Heart left ventricle (tissue), 11 donors: Measurements from ENCODE around the gene AAMDC. TPM values are rescaled to one million over a fixed set of nuclear protein-coding genes. Genes with fewer than 3 reads are reported as not detected.

Source experiments
- polyA plus RNA-seq, 2 donors: library from polyadenylated mRNA; stranded (reverse); fragments of 200-250 nt; gene quantifications; one replicate each; pipeline ENCODE4 v1.2.3, GENCODE V29; 2013
- total RNA-seq, 9 donors: library from RNA; depleted of rRNA in 2 of 9; stranded (reverse); fragments of >200 nt in 2 of 9; fragmentation: NEBNext Ultra II Directional in 3 of 9; extraction: Animal tissue kit (Norgen Biotek cat#: 25700) in 3 of 9; gene quantifications; one replicate each; pipeline versions ENCODE4 v1.1.0 to v1.2.4, GENCODE V29; 2016 to 2023
- donor health status: ischemic (EF 13 %, LVEDD 7.1; RV severe dilation, severe dysfunction).
- donor health status: healthy with polysubstance abuse.
- donor health status: DM: no; HTN: yes; CAD: no.
- donor health status: DM: no; HTN: no; CAD: no.
- donor health status: ischemic (EF 25% LVEDD 5.7; RV mildly dilated, moderate dysfunction).
- donor health status: healthy.
- donor health status: DM: yes; HTN: yes; CAD: no.
- donor health status: PGD.
- donor health status: nonischemic (EF 23%, LVEDD 6.1; RV moderate dilation, normal function).

The AAMDC gene
- total and polyA plus RNA-seq, 11 donors, result 56.9 to 337 (median 99.7) TPM

Other genes starting within 250 kb of the AAMDC start
- 1 to 10 TPM in 5 of 9 donors, under 1 TPM in 4; 0.28 to 1.8 (median 1.2) TPM for gene AQP11, start 231.2 kb upstream of the AAMDC start, total RNA-seq
- under 1 TPM; 0.27 to 0.72 TPM for gene AQP11, start 231.2 kb upstream of the AAMDC start, polyA plus RNA-seq
- 10 to 100 TPM; 60.8 to 85.1 (median 69.4) TPM for gene CLNS1A, start 183.3 kb upstream of the AAMDC start, total RNA-seq
- 10 to 100 TPM; 49.5 to 80.8 TPM for gene CLNS1A, start 183.3 kb upstream of the AAMDC start, polyA plus RNA-seq
- gene RSF1, start 422 bp upstream of the AAMDC start, total RNA-seq, result 10 to 100 TPM; 32.8 to 49.2 (median 43.6) TPM
- gene RSF1, start 422 bp upstream of the AAMDC start, polyA plus RNA-seq, result 10 to 100 TPM; 11.2 to 16.9 TPM
- gene INTS4, start 173.5 kb downstream of the AAMDC start, total RNA-seq, result 10 to 100 TPM; 11.6 to 23.9 (median 15.6) TPM
- 10 to 100 TPM in 1 of 2 donors, 1 to 10 TPM in 1; 9.5 to 11.8 TPM for gene INTS4, start 173.5 kb downstream of the AAMDC start, polyA plus RNA-seq
- gene KCTD14, start 202.1 kb downstream of the AAMDC start, total RNA-seq, result 1 to 10 TPM in 2 of 9 donors, under 1 TPM in 2, not detected in 5; 0.15 to 1.7 (median 0.80) TPM
- gene KCTD14, start 202.1 kb downstream of the AAMDC start, polyA plus RNA-seq, result under 1 TPM; 0.23 to 0.46 TPM
- gene THRSP, start 242.7 kb downstream of the AAMDC start, total RNA-seq, result 10 to 100 TPM in 1 of 9 donors, 1 to 10 TPM in 2, under 1 TPM in 3, not detected in 3; 0.33 to 51.0 (median 1.1) TPM
- gene THRSP, start 242.7 kb downstream of the AAMDC start, polyA plus RNA-seq, result 1 to 10 TPM; 9.0 to 9.5 TPM